Heart right ventricle (tissue), 16 donors: Measurements from ENCODE around the gene SORL1. TPM values are rescaled to one million over a fixed set of nuclear protein-coding genes. Genes with fewer than 3 reads are reported as not detected.
A peak's percentile ranks its signal among the peaks of the same experiment; 100 is the strongest.

Source experiments
- ATAC-seq, 8 donors: fragments of 200-7000 bp; cut with Tn5 transposase; one replicate each; pipeline ENCODE4 v1.9.1; 2020; ENCODE audit warnings: mild to moderate bottlenecking in 8 of 8, moderate library complexity in 8 of 8, moderate number of reproducible peaks in 1 of 8
- DNase-seq, 2 donors: peaks; one replicate each; pipeline ENCODE4 v3.0.0-alpha.2; 2020
- H3K27ac ChIP-seq, 10 donors: fragments of 200-600 bp; sonication (generic) in 2 of 10; one replicate each; pipeline versions ENCODE4 v1.5.0 to v1.8.0; 2020 to 2022; ENCODE audit warnings: mild to moderate bottlenecking in 3 of 10
- H3K27me3 ChIP-seq, 7 donors: fragments of 200-600 bp; one replicate each; pipeline ENCODE4 v1.8.0; 2021 to 2022; ENCODE audit warnings: mild to moderate bottlenecking in 2 of 7
- H3K36me3 ChIP-seq, 9 donors: fragments of 200-600 bp; sonication (generic) in 1 of 9; one replicate each; pipeline versions ENCODE4 v1.5.0 to v1.8.0; 2020 to 2022; ENCODE audit warnings: mild to moderate bottlenecking in 2 of 9
- H3K4me1 ChIP-seq, 9 donors: fragments of 200-600 bp; sonication (generic) in 1 of 9; one replicate each; pipeline versions ENCODE4 v1.5.0 to v1.8.0; 2020 to 2022; ENCODE audit warnings: mild to moderate bottlenecking in 4 of 9
- H3K4me3 ChIP-seq, 10 donors: fragments of 200-600 bp; sonication (generic) in 2 of 10; one replicate each; pipeline versions ENCODE4 v1.5.0 to v1.8.0; 2020 to 2022; ENCODE audit warnings: mild to moderate bottlenecking in 7 of 10, moderate library complexity in 2 of 10
- H3K9me3 ChIP-seq, 11 donors: fragments of 200-600 bp in 10 of 11; sonication (generic) in 2 of 11; one replicate each; pipeline versions ENCODE4 v1.5.0 to v1.8.0; 2013 to 2022; ENCODE audit warnings: mild to moderate bottlenecking in 2 of 11, control low read depth in 1 of 11, moderate library complexity in 1 of 11
- WGBS, 2 donors: extraction: QIAGEN DNeasy Blood & Tissue Kit; methylation state at CpG; one replicate each; pipeline ENCODE4 v1.1.7; 2013; ENCODE audit warnings: inconsistent platforms in 1 of 2; 5-methylcytosine and 5-hydroxymethylcytosine counted together
- intact Hi-C, 10 donors: fragments of 100-400 bp; cut with DNase I; formaldehyde crosslinking; loops; one replicate each; pipeline versions ENCODE4 v1.11.1 to v1.14.2; 2022
- polyA plus RNA-seq, 2 donors: library from polyadenylated mRNA; stranded (reverse); fragments of 200-250 nt; gene quantifications; one replicate each; pipeline ENCODE4 v1.2.3, GENCODE V29; 2013
- total RNA-seq, 10 donors: library from RNA; stranded (reverse); fragmentation: NEBNext Ultra II Directional in 3 of 10; extraction: Animal tissue kit (Norgen Biotek cat#: 25700) in 3 of 10; gene quantifications; one replicate each; pipeline versions ENCODE4 v1.2.1 to v1.2.4, GENCODE V29; 2021 to 2023
- TF ChIP-seq, protein P1 (sequence below), 9 donors: fragments of 200-600 bp; sonication (generic) in 2 of 9; IDR thresholded peaks; one replicate each; pipeline versions ENCODE4 v1.5.0 to v1.8.0; 2021 to 2022; ENCODE audit warnings: antibody characterized with exemption in 9 of 9, mild to moderate bottlenecking in 5 of 9, moderate library complexity in 1 of 9
- donor health status: Arrhythmogenic right ventricular cardiomyopathy.
- donor health status: ischemic (EF 13 %, LVEDD 7.1; RV severe dilation, severe dysfunction).
- donor health status: healthy with polysubstance abuse.
- donor health status: DM: no; HTN: yes; CAD: no.
- donor health status: DM: no; HTN: no; CAD: no.
- donor health status: ischemic (EF 25% LVEDD 6.9; RV normal size, moderate dysfunction).
- donor health status: ischemic (EF 25% LVEDD 5.7; RV mildly dilated, moderate dysfunction).
- donor health status: healthy.
- donor health status: DM: yes; HTN: yes; CAD: no.
- donor health status: Ischemic cardiomyopathy.
- donor health status: ischemic (EF 35%, LVEDD 5.7; RV mildly dilated, moderate dysfunction).
- donor health status: nonischemic (EF 11% LVEDD 7.7; RV severe dilation, severe dysfunction).
- donor health status: DM: yes; HTN: yes; CAD: no.
- donor health status: PGD.
- donor health status: ischemic (EF 29% LVEDD 5.4; RV normal size, mild dysfunction).
- donor health status: nonischemic (EF 23%, LVEDD 6.1; RV moderate dilation, normal function).

Gene SORL1
- total and polyA plus RNA-seq, 12 donors: 0.26 to 15.1 (median 8.7) TPM

GRCh38 chr11:121458551-121458950 lies 6.4 kb downstream of the SORL1 start:
- no peaks in the 10 kb centered on the region for H3K36me3 ChIP-seq
- no peak overlapping the region for H3K27ac ChIP-seq
- H3K4me1 ChIP-seq: peaks cover 0 to 46% (median 0%) of the 10 kb centered on the region in 9 donors
- no peaks in the 10 kb centered on the region for H3K27me3 ChIP-seq
- intact Hi-C loops: loop anchor here in 6 of 10 donors (10.0 kb wide), 5 partner anchors 66 to 136 kb away; no protein-coding TSS in a partner anchor
- H3K4me3 ChIP-seq: no peak overlapping the region
- DNase-seq (no peak), ATAC-seq (no peak)
- 92 to 94% methylated on average over 9 of the region's 9 CpGs for WGBS, 2 donors
- TF ChIP-seq, protein P1, sequence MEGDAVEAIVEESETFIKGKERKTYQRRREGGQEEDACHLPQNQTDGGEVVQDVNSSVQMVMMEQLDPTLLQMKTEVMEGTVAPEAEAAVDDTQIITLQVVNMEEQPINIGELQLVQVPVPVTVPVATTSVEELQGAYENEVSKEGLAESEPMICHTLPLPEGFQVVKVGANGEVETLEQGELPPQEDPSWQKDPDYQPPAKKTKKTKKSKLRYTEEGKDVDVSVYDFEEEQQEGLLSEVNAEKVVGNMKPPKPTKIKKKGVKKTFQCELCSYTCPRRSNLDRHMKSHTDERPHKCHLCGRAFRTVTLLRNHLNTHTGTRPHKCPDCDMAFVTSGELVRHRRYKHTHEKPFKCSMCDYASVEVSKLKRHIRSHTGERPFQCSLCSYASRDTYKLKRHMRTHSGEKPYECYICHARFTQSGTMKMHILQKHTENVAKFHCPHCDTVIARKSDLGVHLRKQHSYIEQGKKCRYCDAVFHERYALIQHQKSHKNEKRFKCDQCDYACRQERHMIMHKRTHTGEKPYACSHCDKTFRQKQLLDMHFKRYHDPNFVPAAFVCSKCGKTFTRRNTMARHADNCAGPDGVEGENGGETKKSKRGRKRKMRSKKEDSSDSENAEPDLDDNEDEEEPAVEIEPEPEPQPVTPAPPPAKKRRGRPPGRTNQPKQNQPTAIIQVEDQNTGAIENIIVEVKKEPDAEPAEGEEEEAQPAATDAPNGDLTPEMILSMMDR (IDR thresholded peaks at IDR 0.05): no peak
- no peaks in the 10 kb centered on the region for H3K9me3 ChIP-seq

DNA sequence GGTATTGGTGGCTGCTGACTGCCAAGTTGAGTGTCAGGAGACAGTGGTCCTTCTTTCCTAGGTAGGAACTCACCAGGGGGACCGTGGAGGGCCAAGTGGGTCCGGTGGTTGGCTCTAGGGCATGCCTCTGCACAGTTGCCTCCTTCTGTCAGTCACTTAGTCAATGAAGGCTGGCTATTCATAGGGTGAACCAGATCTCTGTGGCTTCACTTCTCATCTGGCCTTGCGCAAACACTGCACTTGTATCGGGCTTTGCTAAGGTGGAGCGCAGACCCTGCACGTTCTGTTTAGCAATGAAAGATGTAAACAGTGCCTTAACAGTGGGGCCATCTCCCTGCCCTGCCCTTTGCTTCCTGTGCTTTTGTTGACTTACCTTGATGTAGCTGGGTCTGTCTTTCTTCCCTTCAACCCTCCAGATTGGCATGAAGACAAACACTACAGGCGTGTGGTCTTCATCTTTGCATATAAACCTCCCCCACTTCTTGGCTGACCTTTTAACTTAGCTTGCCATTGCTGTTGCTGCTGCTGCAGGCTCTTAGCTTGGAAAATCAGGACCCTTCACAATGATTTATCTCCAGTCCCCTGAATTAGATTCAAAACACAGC lies 7.4 kb downstream of the SORL1 start:
- Histone ChIP-seq H3K27ac (peak overlapping the region in 1 of 10 donors; percentile 42), H3K9me3 (no peaks in the 10 kb centered on the region), H3K4me1 (peaks cover 0 to 51% (median 4%) of the 10 kb centered on the region in 9 donors), H3K36me3 (no peaks in the 10 kb centered on the region), H3K27me3 (no peaks in the 10 kb centered on the region), H3K4me3 (no peak overlapping the region)
- TF ChIP-seq, protein P1 (IDR thresholded peaks at IDR 0.05): no peak
- intact Hi-C loops: loop anchor here in 6 of 10 donors (10.0 kb wide), 5 partner anchors 65 to 135 kb away; no protein-coding TSS in a partner anchor
- DNase-seq: no peak
- WGBS, 2 donors: 74 to 86% methylated on average over 7 of the region's 7 CpGs
- no peak for ATAC-seq

DNA sequence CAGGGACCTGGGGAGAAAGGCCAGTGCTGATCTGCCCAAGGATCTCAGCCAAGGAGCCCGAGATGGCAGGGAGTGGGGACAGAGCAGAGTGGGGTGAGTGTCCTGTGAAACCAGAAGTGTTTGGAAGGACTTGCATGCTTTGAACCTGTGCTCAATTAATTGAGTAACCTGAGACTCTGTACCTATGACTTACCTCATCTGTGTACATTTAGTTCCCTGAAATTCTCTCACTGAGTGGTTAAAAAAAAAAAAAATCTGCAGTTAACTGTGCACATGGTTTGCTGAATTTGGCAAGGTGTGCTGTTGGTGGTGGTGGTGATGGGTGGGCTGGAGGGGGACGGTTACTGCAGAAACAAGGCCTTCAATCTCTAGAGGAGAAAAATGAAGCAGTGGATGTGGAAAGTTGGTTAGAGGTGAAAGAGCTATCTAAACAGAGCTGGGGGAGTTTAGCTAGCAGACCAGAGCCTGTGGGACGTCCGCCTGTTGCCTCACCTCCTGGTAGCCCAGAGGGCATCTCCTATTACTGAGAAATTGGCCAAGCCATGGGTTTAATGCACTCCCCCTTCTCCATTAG lies 8.9 kb downstream of the SORL1 start:
- intact Hi-C loops: loop anchor here in 1 of 10 donors (10.0 kb wide), 1 partner anchor 136 kb away; no protein-coding TSS in a partner anchor
- TF ChIP-seq, protein P1 (IDR thresholded peaks at IDR 0.05): no peak
- Histone ChIP-seq H3K4me3 (no peak overlapping the region), H3K27me3 (no peaks in the 10 kb centered on the region), H3K9me3 (no peaks in the 10 kb centered on the region), H3K4me1 (peaks cover 0 to 56% (median 16%) of the 10 kb centered on the region in 9 donors), H3K27ac (peak overlapping the region in 1 of 10 donors; percentile 56), H3K36me3 (no peaks in the 10 kb centered on the region)
- DNase-seq: no peak
- no peak for ATAC-seq
- WGBS, 2 donors: 80 to 90% methylated on average over 4 of the region's 4 CpGs

- 90 to 94% methylated on average over 7 of the region's 7 CpGs for WGBS, 2 donors
- intact Hi-C loops: loop anchor here in 1 of 10 donors (10.0 kb wide), 1 partner anchor 137 kb away; no protein-coding TSS in a partner anchor
Measured at GRCh38 chr11:121461843-121462242, 9.7 kb downstream of the SORL1 start.

More at GRCh38 chr11:121461843-121462242, 9.7 kb downstream of the SORL1 start:
- no peaks in the 10 kb centered on the region for H3K36me3 ChIP-seq
- H3K27me3 ChIP-seq: no peaks in the 10 kb centered on the region
- ATAC-seq (no peak), DNase-seq (no peak)
- no peak overlapping the region for H3K4me3 ChIP-seq
- H3K4me1 ChIP-seq: peaks cover 3 to 58% (median 25%) of the 10 kb centered on the region in 9 donors
- TF ChIP-seq, protein P1 (IDR thresholded peaks at IDR 0.05): no peak
- no peaks in the 10 kb centered on the region for H3K9me3 ChIP-seq
- H3K27ac ChIP-seq: peak overlapping the region in 1 of 10 donors; percentile 56
